GM23338 (cell line): Measurements from ENCODE around the gene UVSSA. TPM values are rescaled to one million over a fixed set of nuclear protein-coding genes. Genes with fewer than 3 reads are reported as not detected.
"Not testable (repeated sequence)": the region's sequence is repeated elsewhere in the genome, so short reads cannot be mapped to it uniquely, and the experiment has no call there.

Experiments
- ATAC-seq: fragments of 200-7000 bp; cut with Tn5 transposase; 3 replicates; pipeline ENCODE4 v1.9.1; 2020
- DNase-seq: peaks from one replicate; pipeline ENCODE4 v3.0.0-alpha.2; 2015; ENCODE audit warnings: low spot score
- H2AFZ ChIP-seq: fragments of 200-600 bp; sonication (generic); 2 replicates; pipeline ENCODE4 v1.8.0; 2016; ENCODE audit warnings: antibody characterized with exemption, mild to moderate bottlenecking, moderate library complexity
- H3F3A ChIP-seq: fragments of 200-600 bp; sonication (generic); replicated peaks from 2 replicates; pipeline ENCODE4 v1.8.0; 2017; ENCODE audit warnings: antibody characterized with exemption, mixed run types, low read depth
- H3K27ac ChIP-seq: fragments of 200-600 bp; sonication (generic); 2 replicates; pipeline ENCODE4 v1.6.1; 2016; ENCODE audit warnings: low read depth
- H3K27me3 ChIP-seq: fragments of 200-600 bp; sonication (generic); 2 replicates; pipeline ENCODE4 v1.8.0; 2016; ENCODE audit warnings: mild to moderate bottlenecking, mixed run types, moderate library complexity; ENCODE audit not compliant: insufficient read depth
- H3K36me3 ChIP-seq: fragments of 200-600 bp; sonication (generic); 2 replicates; pipeline ENCODE4 v1.8.0; 2016; ENCODE audit warnings: mild to moderate bottlenecking; ENCODE audit not compliant: insufficient read depth
- H3K4me1 ChIP-seq: fragments of 200-600 bp; sonication (generic); 2 replicates; pipeline ENCODE4 v1.8.0; 2016; ENCODE audit warnings: mild to moderate bottlenecking, moderate library complexity; ENCODE audit not compliant: insufficient read depth
- H3K4me2 ChIP-seq: fragments of 200-600 bp; sonication (generic); 2 replicates; pipeline ENCODE4 v1.7.1; 2017; ENCODE audit warnings: mixed run types
- H3K4me3 ChIP-seq: fragments of 200-600 bp; sonication (generic); 2 replicates; pipeline ENCODE4 v1.6.1; 2016; ENCODE audit warnings: mixed run types
- H3K79me2 ChIP-seq: fragments of 200-600 bp; sonication (generic); replicated peaks from 2 replicates; pipeline ENCODE4 v1.8.0; 2017; ENCODE audit warnings: mild to moderate bottlenecking; ENCODE audit not compliant: insufficient read depth
- H3K9me2 ChIP-seq: fragments of 200-600 bp; sonication (generic); 2 replicates; pipeline ENCODE4 v1.8.0; 2017; ENCODE audit not compliant: insufficient read depth
- H4K20me1 ChIP-seq: fragments of 200-600 bp; sonication (generic); replicated peaks from 2 replicates; pipeline ENCODE4 v1.8.0; 2017; ENCODE audit warnings: mild to moderate bottlenecking; ENCODE audit not compliant: insufficient read depth
- H3K27ac Mint-ChIP-seq: 2 replicates; pipeline ENCODE4 v1.8.0; 2020; ENCODE audit warnings: inconsistent platforms, mild to moderate bottlenecking, moderate library complexity, mixed read lengths
- H3K27me3 Mint-ChIP-seq: 3 replicates; pipeline ENCODE4 v1.8.0; 2022; ENCODE audit warnings: low read depth, mild to moderate bottlenecking, moderate library complexity, mixed read lengths, inconsistent platforms; ENCODE audit not compliant: insufficient read depth, poor library complexity
- H3K36me3 Mint-ChIP-seq: 3 replicates; pipeline ENCODE4 v1.8.0; 2021; ENCODE audit warnings: low read depth, mild to moderate bottlenecking, inconsistent platforms, moderate library complexity, mixed read lengths
- H3K4me1 Mint-ChIP-seq: 3 replicates; pipeline ENCODE4 v1.8.0; 2020; ENCODE audit warnings: mild to moderate bottlenecking, inconsistent platforms, mixed read lengths
- H3K4me3 Mint-ChIP-seq: 3 replicates; pipeline ENCODE4 v1.8.0; 2021; ENCODE audit warnings: moderate library complexity, mild to moderate bottlenecking, inconsistent platforms, mixed read lengths
- H3K9me3 Mint-ChIP-seq: 3 replicates; pipeline ENCODE4 v1.8.0; 2020; ENCODE audit warnings: moderate library complexity, mild to moderate bottlenecking, inconsistent platforms, mixed read lengths
- EZH2 ChIP-seq: fragments of 200-600 bp; sonication (generic); IDR thresholded peaks from one replicate; pipeline ENCODE4 v1.8.0; 2017; ENCODE audit warnings: antibody characterized with exemption, mild to moderate bottlenecking, low read depth; ENCODE audit not compliant: unreplicated experiment
- JUNB ChIP-seq: IDR thresholded peaks from one replicate; pipeline ENCODE4 v1.6.1; 2016; ENCODE audit warnings: antibody characterized with exemption; ENCODE audit not compliant: unreplicated experiment
- ZNF114 ChIP-seq: fragments of 250-450 bp; sonication (Bioruptor Pico); IDR thresholded peaks from 2 replicates; pipeline ENCODE4 v1.5.0; 2020; ENCODE audit warnings: mild to moderate bottlenecking, moderate library complexity
- ZNF462 ChIP-seq: fragments of 250-450 bp; sonication (Bioruptor Pico); IDR thresholded peaks from 2 replicates; pipeline ENCODE4 v1.5.0; 2020; ENCODE audit warnings: mild to moderate bottlenecking, moderate library complexity
- polyA plus RNA-seq: library from polyadenylated mRNA; unstranded; fragments of >200 nt; fragmentation: Nextera tagmentation; extraction: Ambion mirVana; gene quantifications from 2 replicates; pipeline ENCODE4 v1.2.1, GENCODE V29; 2016
- total RNA-seq: library from RNA; depleted of rRNA; stranded (reverse); fragments of >200 nt; shearing (Covaris generic); gene quantifications from 2 replicates; pipeline ENCODE4 v1.2.3, GENCODE V29; 2014

The UVSSA gene
- total and polyA plus RNA-seq, 2 experiments from 2014 or later = 6.5 to 27.7 TPM

DNA sequence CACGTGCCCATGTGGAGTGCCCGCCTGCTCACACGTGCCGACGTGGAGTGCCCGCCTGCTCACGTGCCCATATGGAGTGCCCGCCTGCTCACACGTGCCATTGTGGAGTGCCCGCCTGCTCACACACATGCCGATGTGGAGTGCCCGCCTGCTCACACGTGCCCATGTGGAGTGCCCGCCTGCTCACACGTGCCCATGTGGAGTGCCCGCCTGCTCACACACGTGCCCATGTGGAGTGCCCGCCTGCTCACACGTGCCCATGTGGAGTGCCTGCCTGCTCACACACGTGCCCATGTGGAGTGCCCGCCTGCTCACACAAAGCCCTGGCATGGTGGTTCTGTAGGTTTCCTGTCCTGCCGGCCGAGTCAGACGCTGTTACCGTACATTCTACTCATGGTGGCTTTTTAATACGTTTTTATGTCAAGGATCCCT is 48.4 kb downstream of the UVSSA start:
- H3K4me1 ChIP-seq, H3K4me3 ChIP-seq, H3K9me2 ChIP-seq, H3K36me3 ChIP-seq, ATAC-seq, H3K4me2 ChIP-seq, H3K79me2 ChIP-seq, DNase-seq, H3K4me3 Mint-ChIP-seq, H3F3A ChIP-seq, H3K27ac ChIP-seq, H3K27ac Mint-ChIP-seq, H3K27me3 ChIP-seq, H3K4me1 Mint-ChIP-seq, H4K20me1 ChIP-seq, H2AFZ ChIP-seq: not testable (repeated sequence)
- Mint-ChIP-seq H3K27me3 (peaks cover 20% of the 10 kb centered on the region), H3K36me3 (peaks cover 26% of the 10 kb centered on the region), H3K9me3 (peaks cover 25% of the 10 kb centered on the region)

DNA sequence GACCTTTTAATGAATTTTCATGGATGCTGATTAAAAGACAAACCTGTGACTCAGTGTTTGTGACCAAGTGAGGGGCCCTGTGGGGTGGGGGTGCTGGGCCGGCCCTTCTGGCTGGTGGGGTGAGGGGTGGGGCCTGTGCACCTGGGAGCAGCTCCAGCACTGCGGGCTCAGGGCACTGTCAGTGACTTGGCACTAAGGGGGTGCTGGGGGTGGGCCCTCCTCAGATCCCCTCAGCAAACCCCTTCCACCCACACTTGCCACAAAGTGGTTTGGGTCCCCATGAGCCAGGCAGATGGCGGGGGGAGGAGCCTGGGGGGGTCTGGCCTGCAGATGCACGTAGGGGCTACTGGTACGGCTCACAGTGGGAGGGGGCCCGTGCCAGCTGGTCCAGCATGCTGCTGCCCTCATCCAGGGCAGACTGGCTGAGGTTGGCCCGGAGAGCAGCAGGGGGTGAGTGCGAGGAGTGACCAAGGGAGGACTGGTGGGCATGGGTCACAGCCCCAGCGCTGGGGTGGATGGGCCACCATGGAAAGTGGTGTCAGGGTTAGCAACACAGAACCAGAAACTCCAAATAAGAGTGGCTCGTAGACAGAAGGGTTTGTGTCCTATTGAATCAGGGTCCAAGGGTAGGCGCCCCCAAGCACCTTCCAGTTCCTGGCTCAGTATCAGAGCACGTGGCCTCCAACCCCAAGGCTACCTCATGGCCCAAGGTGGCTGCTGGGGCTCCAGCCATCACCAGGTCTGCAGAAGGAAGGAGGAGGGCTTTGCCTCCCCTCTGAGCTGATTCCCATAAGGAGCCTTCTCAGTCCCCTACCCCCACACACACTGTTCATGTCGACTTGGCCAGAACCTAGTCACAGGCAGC is 49.2 kb downstream of the UVSSA start:
- no peak overlapping the region for H3K4me2 ChIP-seq
- no peak overlapping the region for H2AFZ ChIP-seq
- H3K27ac Mint-ChIP-seq = no peak overlapping the region
- no peak overlapping the region for H3K4me3 Mint-ChIP-seq
- no peaks in the 10 kb centered on the region for H3K4me1 ChIP-seq
- H3K4me3 ChIP-seq = no peak overlapping the region
- no peaks in the 10 kb centered on the region for H3K36me3 ChIP-seq
- peaks cover 25% of the 10 kb centered on the region for H3K9me3 Mint-ChIP-seq
- H3K79me2 ChIP-seq = no peaks in the 10 kb centered on the region
- H3K27ac ChIP-seq = no peak overlapping the region
- DNase-seq (no peak), ATAC-seq (no peak)
- no peak for TF ChIP-seq JUNB
- TF ChIP-seq ZNF114 (CRISPR knock-in tag) = no peak
- TF ChIP-seq EZH2 = no peak
- TF ChIP-seq ZNF462 = no peak
- no peaks in the 10 kb centered on the region for H3K9me2 ChIP-seq
- H3K27me3 Mint-ChIP-seq = peaks cover 27% of the 10 kb centered on the region
- peaks cover 26% of the 10 kb centered on the region for H3K36me3 Mint-ChIP-seq
- H3F3A ChIP-seq = no peaks in the 10 kb centered on the region
- H3K4me1 Mint-ChIP-seq = no peaks in the 10 kb centered on the region
- no peaks in the 10 kb centered on the region for H4K20me1 ChIP-seq
- peaks cover 8% of the 10 kb centered on the region for H3K27me3 ChIP-seq
